Measurements from ENCODE around the gene TAOK3. TPM values are rescaled to one million over a fixed set of nuclear protein-coding genes. Genes with fewer than 3 reads are reported as not detected.

Gene TAOK3
- total and polyA plus RNA-seq, 2 of the 8 experiments (the other 6 are each of a cell fraction or from before 2014, with no cell fraction given), result 5.2 to 9.3 TPM

- Histone ChIP-seq H2BK20ac (ENCODE audit: low read length) (no peak overlapping the region), H3K4me2 (ENCODE audit: insufficient read depth in 1 of 2, low read depth in 2 of 2, low read length in 2 of 2) (no peak overlapping the region), H3K14ac (ENCODE audit: insufficient read length) (no peak overlapping the region), H4K91ac (replicated peaks; ENCODE audit: insufficient read length, low read length) (no peak overlapping the region), H2BK5ac (ENCODE audit: low read depth, low read length) (no peak overlapping the region), H3K79me2 (ENCODE audit: control insufficient read depth in 1 of 2, insufficient read depth in 2 of 2, low read length in 2 of 2) (no peaks in the 10 kb centered on the region), H3K27me3 (replicated peaks in 1 of 4; ENCODE audit: control insufficient read depth in 3 of 4, extremely low read depth in 1 of 4, insufficient read depth in 3 of 4, low read length in 3 of 4) (peaks cover 0 to 13% (median 8%) of the 10 kb centered on the region in 4 experiments; a peak in 5 of 7 replicates), H2AFZ (ENCODE audit: low read length) (no peak overlapping the region), H3K23me2 (ENCODE audit: low read depth, low read length) (peaks cover 11% of the 10 kb centered on the region; the same call in 1 of the 2 replicates), H3K9ac (replicated peaks in 1 of 4; ENCODE audit: extremely low read depth in 1 of 4, low read depth in 3 of 4, low read length in 3 of 4) (no peak overlapping the region), H3K36me3 (ENCODE audit: control insufficient read depth in 2 of 4, insufficient read depth in 4 of 4, low read length in 3 of 4) (no peaks in the 10 kb centered on the region), H3K18ac (ENCODE audit: extremely low read depth, low read length) (no peak overlapping the region), H2BK120ac (replicated peaks; ENCODE audit: low read depth, low read length) (no peak overlapping the region), H3K79me1 (ENCODE audit: low read depth, low read length) (no peaks in the 10 kb centered on the region), H3K56ac (replicated peaks; ENCODE audit: insufficient read length, low read depth, low read length) (no peak overlapping the region), H4K8ac (ENCODE audit: extremely low read depth, insufficient read depth, low read length) (no peak overlapping the region), H4K20me1 (replicated peaks in 1 of 2; ENCODE audit: control insufficient read depth in 1 of 2, insufficient read depth in 2 of 2, low read length in 2 of 2) (no peaks in the 10 kb centered on the region), H3K4ac (replicated peaks; ENCODE audit: insufficient read length, low read depth, low read length) (no peak overlapping the region), H3K27ac (ENCODE audit: low read depth, low read length) (no peak overlapping the region), H3K9me3 (ENCODE audit: insufficient read depth in 2 of 2, low read depth in 1 of 2, low read length in 1 of 2) (no peaks in the 10 kb centered on the region), H3K23ac (ENCODE audit: insufficient read length) (no peak overlapping the region), H3K4me1 (replicated peaks in 1 of 4; ENCODE audit: control insufficient read depth in 3 of 4, insufficient read depth in 4 of 4, low read length in 3 of 4) (peaks cover 0 to 6% (median under 1%) of the 10 kb centered on the region in 4 experiments; a peak in 3 of 7 replicates), H3K4me3 (ENCODE audit: extremely low read depth in 1 of 4, insufficient read depth in 2 of 4, low read depth in 3 of 4, low read length in 4 of 4) (no peak overlapping the region), H2AK5ac (ENCODE audit: low read depth, low read length) (no peak overlapping the region), H2BK12ac (ENCODE audit: low read depth, low read length) (no peak overlapping the region), H4K5ac (ENCODE audit: insufficient read length, low read depth, low read length) (no peak overlapping the region), H2BK15ac (ENCODE audit: low read length) (no peak overlapping the region)
- no peak for DNase-seq (ENCODE audit: low read depth in 1 of 2, low spot score in 2 of 2)
- ChIA-PET POLR2A (ENCODE audit: partially characterized antibody) (no interaction called here), CTCF (ENCODE audit: partially characterized antibody) (interaction anchor here (1.8 kb wide), 1 partner anchor 185 kb away, joined by 4 read pairs; no protein-coding TSS in a partner anchor)
- 95% methylated on average over 4 of the region's 4 CpGs; no CpG with 5 or more reads in 1 of the 2 experiments for WGBS, 2 experiments (ENCODE audit: extremely low coverage in 1 of 2, insufficient coverage in 1 of 2, insufficient read length in 1 of 2, insufficient replicate concordance in 2 of 2, low coverage in 1 of 2, low lambda C conversion rate in 2 of 2, missing lambda C conversion rate in 1 of 2)
- no peak for FAIRE-seq
- TF ChIP-seq BRCA1 (IDR thresholded peaks at IDR 0.05; ENCODE audit: low read depth, low read length), result no peak
- TF ChIP-seq TEAD4 (IDR thresholded peaks at IDR 0.05; ENCODE audit: low read depth, low read length), result no peak
- TF ChIP-seq RFX5 (IDR thresholded peaks at IDR 0.05; ENCODE audit: borderline replicate concordance, low read depth, low read length), result no peak
- no peak for TF ChIP-seq CREB1 (IDR thresholded peaks at IDR 0.05)
Measured at GRCh38 chr12:118368821-118369220, 3.9 kb downstream of the TAOK3 start.
